Osteocyte (in vitro differentiated cells): ENCODE data around the gene SMIM44. TPM values are rescaled to one million over a fixed set of nuclear protein-coding genes. Genes with fewer than 3 reads are reported as not detected.
A peak's percentile ranks its signal among the peaks of the same experiment; 100 is the strongest.

Source experiments
- DNase-seq: peaks from one replicate; pipeline ENCODE4 v3.0.0; 2021; ENCODE audit warnings: mixed read lengths; ENCODE audit not compliant: unreplicated experiment; ENCODE audit errors: extremely low spot score
- H3K27ac Mint-ChIP-seq: one replicate; pipeline ENCODE4 v1.8.0; 2021; ENCODE audit warnings: mild to moderate bottlenecking, mixed read lengths; ENCODE audit not compliant: unreplicated experiment
- H3K27me3 Mint-ChIP-seq: one replicate; pipeline ENCODE4 v1.8.0; 2021; ENCODE audit warnings: mixed read lengths; ENCODE audit not compliant: unreplicated experiment
- H3K36me3 Mint-ChIP-seq: one replicate; pipeline ENCODE4 v1.8.0; 2021; ENCODE audit warnings: mixed read lengths; ENCODE audit not compliant: unreplicated experiment
- H3K4me1 Mint-ChIP-seq: one replicate; pipeline ENCODE4 v1.8.0; 2021; ENCODE audit warnings: mixed read lengths; ENCODE audit not compliant: unreplicated experiment
- H3K4me3 Mint-ChIP-seq: one replicate; pipeline ENCODE4 v1.8.0; 2021; ENCODE audit warnings: mild to moderate bottlenecking, moderate library complexity, mixed read lengths; ENCODE audit not compliant: unreplicated experiment
- H3K9me3 Mint-ChIP-seq: one replicate; pipeline ENCODE4 v1.8.0; 2021; ENCODE audit warnings: mixed read lengths; ENCODE audit not compliant: unreplicated experiment
- total RNA-seq: library from RNA; stranded (reverse); gene quantifications from 2 replicates; pipeline ENCODE4 v1.2.1, GENCODE V29; 2021
- TF ChIP-seq, protein P1 (sequence below): fragments of 200-600 bp; sonication (generic); IDR thresholded peaks from 2 replicates; pipeline ENCODE4 v1.5.0; 2021; ENCODE audit warnings: antibody characterized with exemption, mild to moderate bottlenecking, moderate library complexity

SMIM44 gene
- total RNA-seq, 1 donor from 2014 or later = not detected

- TF ChIP-seq, protein P1, sequence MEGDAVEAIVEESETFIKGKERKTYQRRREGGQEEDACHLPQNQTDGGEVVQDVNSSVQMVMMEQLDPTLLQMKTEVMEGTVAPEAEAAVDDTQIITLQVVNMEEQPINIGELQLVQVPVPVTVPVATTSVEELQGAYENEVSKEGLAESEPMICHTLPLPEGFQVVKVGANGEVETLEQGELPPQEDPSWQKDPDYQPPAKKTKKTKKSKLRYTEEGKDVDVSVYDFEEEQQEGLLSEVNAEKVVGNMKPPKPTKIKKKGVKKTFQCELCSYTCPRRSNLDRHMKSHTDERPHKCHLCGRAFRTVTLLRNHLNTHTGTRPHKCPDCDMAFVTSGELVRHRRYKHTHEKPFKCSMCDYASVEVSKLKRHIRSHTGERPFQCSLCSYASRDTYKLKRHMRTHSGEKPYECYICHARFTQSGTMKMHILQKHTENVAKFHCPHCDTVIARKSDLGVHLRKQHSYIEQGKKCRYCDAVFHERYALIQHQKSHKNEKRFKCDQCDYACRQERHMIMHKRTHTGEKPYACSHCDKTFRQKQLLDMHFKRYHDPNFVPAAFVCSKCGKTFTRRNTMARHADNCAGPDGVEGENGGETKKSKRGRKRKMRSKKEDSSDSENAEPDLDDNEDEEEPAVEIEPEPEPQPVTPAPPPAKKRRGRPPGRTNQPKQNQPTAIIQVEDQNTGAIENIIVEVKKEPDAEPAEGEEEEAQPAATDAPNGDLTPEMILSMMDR = no peak
- H3K9me3 Mint-ChIP-seq = no peaks in the 10 kb centered on the region
- H3K27ac Mint-ChIP-seq = no peak overlapping the region
- H3K4me3 Mint-ChIP-seq = no peak overlapping the region
- no peaks in the 10 kb centered on the region for H3K27me3 Mint-ChIP-seq
- H3K36me3 Mint-ChIP-seq = peaks cover 8% of the 10 kb centered on the region
- H3K4me1 Mint-ChIP-seq = peaks cover 19% of the 10 kb centered on the region
- DNase-seq = no peak
These were observed 18.5 kb downstream of the SMIM44 start for GRCh38 chr19:3464587-3465235.

DNA sequence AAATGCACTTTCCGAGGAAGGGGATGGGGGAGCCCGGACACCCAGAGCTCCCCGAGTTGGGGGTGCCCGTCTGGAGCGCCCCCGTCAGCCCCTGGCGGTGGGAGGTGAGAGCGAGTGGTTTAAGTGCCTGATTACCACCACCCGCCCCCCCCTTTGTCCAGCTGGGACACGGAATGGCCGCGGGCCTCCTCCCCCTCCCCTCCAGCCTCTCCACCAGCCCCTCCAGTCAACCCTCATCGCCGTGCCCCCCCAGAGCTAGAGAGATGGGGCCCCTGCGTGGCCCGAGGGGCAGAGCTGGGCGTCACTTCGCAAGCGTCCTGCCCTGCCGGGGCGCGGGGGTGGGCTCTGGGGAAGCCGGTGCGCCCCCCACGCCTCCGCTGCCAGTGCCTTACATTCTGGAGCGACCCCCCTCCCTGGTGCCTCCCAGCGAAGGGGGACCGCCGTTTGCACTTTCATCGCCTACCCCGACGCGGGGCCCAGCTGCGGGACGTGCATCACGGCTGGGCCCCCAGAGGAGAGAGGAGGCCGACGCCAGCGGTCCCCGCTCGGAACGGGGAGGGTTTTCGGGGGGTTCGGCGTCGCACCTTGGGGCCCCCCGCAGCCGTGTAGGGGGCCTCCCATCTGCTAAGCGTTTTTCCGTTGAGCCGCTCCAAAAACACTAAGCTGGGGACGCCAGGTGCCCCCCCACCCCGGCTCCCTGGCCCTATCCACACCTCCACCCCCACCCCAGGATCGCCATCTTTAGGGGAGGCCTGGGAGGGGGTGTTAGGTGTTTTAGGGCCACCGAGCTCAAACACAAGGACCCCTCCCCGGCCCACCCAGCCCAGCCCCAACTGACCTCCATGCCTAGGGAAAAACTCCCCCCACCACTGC, 19.3 kb downstream of the SMIM44 start:
- DNase-seq = no peak
- Mint-ChIP-seq H3K27ac (no peak overlapping the region), H3K36me3 (peaks cover 8% of the 10 kb centered on the region), H3K27me3 (no peaks in the 10 kb centered on the region), H3K9me3 (no peaks in the 10 kb centered on the region), H3K4me1 (peaks cover 24% of the 10 kb centered on the region), H3K4me3 (no peak overlapping the region)
- TF ChIP-seq, protein P1 = no peak

GRCh38 chr19:3462991-3463713, 20.1 kb downstream of the SMIM44 start:
- Mint-ChIP-seq H3K27ac (no peak overlapping the region), H3K4me3 (no peak overlapping the region), H3K27me3 (no peaks in the 10 kb centered on the region), H3K4me1 (peaks cover 29% of the 10 kb centered on the region), H3K9me3 (no peaks in the 10 kb centered on the region), H3K36me3 (peaks cover 6% of the 10 kb centered on the region)
- no peak for DNase-seq
- TF ChIP-seq, protein P1 = no peak

GRCh38 chr19:3459965-3460582, 23.2 kb downstream of the SMIM44 start:
- H3K36me3 Mint-ChIP-seq = peaks cover 6% of the 10 kb centered on the region
- no peaks in the 10 kb centered on the region for H3K9me3 Mint-ChIP-seq
- H3K27me3 Mint-ChIP-seq = no peaks in the 10 kb centered on the region
- H3K4me1 Mint-ChIP-seq = peaks cover 41% of the 10 kb centered on the region
- no peak for DNase-seq
- H3K27ac Mint-ChIP-seq = peak overlapping the region; percentile 91
- H3K4me3 Mint-ChIP-seq = no peak overlapping the region
- TF ChIP-seq, protein P1 = no peak
